SH-SY5Y (cell line): ENCODE measurements around the gene ATG10.

Source experiments
- GATA2 ChIP-seq: IDR thresholded peaks from 2 replicates; pipeline ENCODE4 v1.6.1; 2011; ENCODE audit warnings: mild to moderate bottlenecking, low read depth, low read length
- GATA3 ChIP-seq: IDR thresholded peaks from 2 replicates; pipeline ENCODE4 v1.6.1; 2011; ENCODE audit warnings: low read depth, mild to moderate bottlenecking, low read length, moderate library complexity

DNA sequence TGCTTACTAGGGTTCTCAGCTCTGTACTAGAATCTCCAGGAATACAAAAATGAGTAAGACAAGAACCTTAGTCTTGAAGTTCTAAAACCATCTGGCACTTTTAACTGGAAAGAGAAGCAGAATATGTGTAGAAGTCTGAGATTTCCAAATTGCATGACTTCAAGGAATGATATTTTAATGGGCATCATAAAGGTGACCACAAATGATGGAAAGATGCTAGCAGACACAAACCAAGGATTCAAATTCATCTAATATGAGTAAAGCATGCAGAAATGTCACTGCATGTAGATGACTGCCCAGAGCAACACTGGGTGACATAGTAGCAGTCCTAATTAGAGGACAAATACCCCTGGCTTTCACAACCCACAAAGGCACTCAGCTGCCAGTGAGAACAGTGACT is 189.1 kb downstream of the ATG10 start:
- TF ChIP-seq GATA2, result no peak
- no peak for TF ChIP-seq GATA3
